ENCODE measurements around the gene IGF1R.
"Not testable (repeated sequence)": the region's sequence is repeated elsewhere in the genome, so short reads cannot be mapped to it uniquely, and the experiment has no call there.

IGF1R gene

GRCh38 chr15:98964466-98965133, 316.3 kb downstream of the IGF1R start:
- TF ChIP-seq REST (IDR thresholded peaks at IDR 0.05; ENCODE audit: insufficient replicate concordance, low read depth): no peak
- TF ChIP-seq SPI1 (IDR thresholded peaks at IDR 0.05; ENCODE audit: borderline replicate concordance, low read depth): no peak
- no peak for TF ChIP-seq POLR2AphosphoS5 (IDR thresholded peaks at IDR 0.05; ENCODE audit: low read depth)
- no peak for TF ChIP-seq GABPA (IDR thresholded peaks at IDR 0.05; ENCODE audit: low read depth)
- TF ChIP-seq CTCF (IDR thresholded peaks at IDR 0.05; ENCODE audit: insufficient read depth, low read length): no peak
- DNase-seq (ENCODE audit: low read depth in 1 of 2, low spot score in 1 of 2): no peak
- Histone ChIP-seq H3K4me3 (replicated peaks; ENCODE audit: insufficient read depth, low read length) (no peak overlapping the region), H3K27me3 (ENCODE audit: insufficient read depth, poor library complexity, severe bottlenecking) (no peaks in the 10 kb centered on the region), H3K27ac (replicated peaks) (no peak overlapping the region)

GRCh38 chr15:98965134-98965491, 316.8 kb downstream of the IGF1R start:
- not testable (repeated sequence) for H3K27me3 ChIP-seq (ENCODE audit: insufficient read depth, poor library complexity, severe bottlenecking); H3K4me3 ChIP-seq (replicated peaks; ENCODE audit: insufficient read depth, low read length); H3K27ac ChIP-seq (replicated peaks); DNase-seq (ENCODE audit: low read depth in 1 of 2, low spot score in 1 of 2)
- peak; percentile 36 for TF ChIP-seq REST (IDR thresholded peaks at IDR 0.05; ENCODE audit: insufficient replicate concordance, low read depth)

- TF ChIP-seq REST (IDR thresholded peaks at IDR 0.05; ENCODE audit: insufficient replicate concordance, low read depth): no peak
- no peak for TF ChIP-seq GABPA (IDR thresholded peaks at IDR 0.05; ENCODE audit: low read depth)
- no peak for TF ChIP-seq POLR2AphosphoS5 (IDR thresholded peaks at IDR 0.05; ENCODE audit: low read depth)
- TF ChIP-seq CTCF (IDR thresholded peaks at IDR 0.05; ENCODE audit: insufficient read depth, low read length): no peak
- no peak for TF ChIP-seq SPI1 (IDR thresholded peaks at IDR 0.05; ENCODE audit: borderline replicate concordance, low read depth)
- Histone ChIP-seq H3K27ac (replicated peaks) (no peak overlapping the region), H3K27me3 (ENCODE audit: insufficient read depth, poor library complexity, severe bottlenecking) (no peaks in the 10 kb centered on the region), H3K4me3 (replicated peaks; ENCODE audit: insufficient read depth, low read length) (no peak overlapping the region)
- no peak for DNase-seq (ENCODE audit: low read depth in 1 of 2, low spot score in 1 of 2)
Observed at GRCh38 chr15:98965597-98965996, 317.3 kb downstream of the IGF1R start.
